ENCODE data around the gene MPHOSPH8.

DNA sequence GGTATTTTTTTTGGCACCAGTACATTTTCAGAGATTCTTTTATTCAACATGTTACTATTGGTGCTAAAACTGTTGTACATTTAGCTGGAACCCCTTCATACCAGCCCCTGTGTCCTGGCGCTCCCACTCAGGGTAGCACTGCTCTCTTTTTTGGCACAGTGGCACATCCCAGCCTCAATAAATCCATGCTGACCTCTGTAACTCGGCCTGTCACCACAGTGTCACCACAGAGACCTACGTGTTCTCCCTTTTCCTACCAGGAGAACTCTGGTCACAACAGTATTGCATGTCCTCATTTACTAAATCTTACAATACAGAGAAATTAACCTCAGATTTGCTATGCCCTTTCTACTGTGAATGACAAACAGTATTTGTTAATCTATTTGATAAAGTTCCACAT, 10.2 kb downstream of the MPHOSPH8 start:
- TF ChIP-seq, protein P1, sequence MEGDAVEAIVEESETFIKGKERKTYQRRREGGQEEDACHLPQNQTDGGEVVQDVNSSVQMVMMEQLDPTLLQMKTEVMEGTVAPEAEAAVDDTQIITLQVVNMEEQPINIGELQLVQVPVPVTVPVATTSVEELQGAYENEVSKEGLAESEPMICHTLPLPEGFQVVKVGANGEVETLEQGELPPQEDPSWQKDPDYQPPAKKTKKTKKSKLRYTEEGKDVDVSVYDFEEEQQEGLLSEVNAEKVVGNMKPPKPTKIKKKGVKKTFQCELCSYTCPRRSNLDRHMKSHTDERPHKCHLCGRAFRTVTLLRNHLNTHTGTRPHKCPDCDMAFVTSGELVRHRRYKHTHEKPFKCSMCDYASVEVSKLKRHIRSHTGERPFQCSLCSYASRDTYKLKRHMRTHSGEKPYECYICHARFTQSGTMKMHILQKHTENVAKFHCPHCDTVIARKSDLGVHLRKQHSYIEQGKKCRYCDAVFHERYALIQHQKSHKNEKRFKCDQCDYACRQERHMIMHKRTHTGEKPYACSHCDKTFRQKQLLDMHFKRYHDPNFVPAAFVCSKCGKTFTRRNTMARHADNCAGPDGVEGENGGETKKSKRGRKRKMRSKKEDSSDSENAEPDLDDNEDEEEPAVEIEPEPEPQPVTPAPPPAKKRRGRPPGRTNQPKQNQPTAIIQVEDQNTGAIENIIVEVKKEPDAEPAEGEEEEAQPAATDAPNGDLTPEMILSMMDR (conservative IDR thresholded peaks at IDR 0.05; ENCODE audit: low read depth, low read length): no peak
- TF ChIP-seq EZH2 (IDR thresholded peaks at IDR 0.05; ENCODE audit: borderline replicate concordance, low read depth, low read length, poor library complexity, severe bottlenecking): no peak

Data from A673 (cell line).